ENCODE measurements around the gene NUP42. TPM values are rescaled to one million over a fixed set of nuclear protein-coding genes. Genes with fewer than 3 reads are reported as not detected.

Gene NUP42
- total and polyA plus RNA-seq, 2 donors (not counting 1 experiment from before 2014, with no cell fraction given), result 13.1 to 28.2 TPM

- no peaks in the 10 kb centered on the region for H3K79me2 ChIP-seq (ENCODE audit: control insufficient read depth, insufficient read depth, low read length)
- TF ChIP-seq EZH2 (IDR thresholded peaks at IDR 0.05; ENCODE audit: low read length, missing control alignments), result no peak
- TF ChIP-seq CTCF (conservative IDR thresholded peaks at IDR 0.05 in 1 of 2, IDR thresholded peaks at IDR 0.05 in 1 of 2; ENCODE audit: low read depth in 1 of 2, low read length in 2 of 2), result no peak
Observed at GRCh38 chr7:23232966-23233365, 51.1 kb downstream of the NUP42 start.

GRCh38 chr7:23234569-23235296 lies 52.9 kb downstream of the NUP42 start:
- Histone ChIP-seq H3K4me3 (replicated peaks in 1 of 4; ENCODE audit: control extremely low read depth in 1 of 4, insufficient read depth in 1 of 4, low read depth in 3 of 4, low read length in 4 of 4) (no peak overlapping the region), H3K4me1 (ENCODE audit: control insufficient read depth, extremely low read depth, insufficient read depth, low read length) (no peaks in the 10 kb centered on the region), H4K20me1 (ENCODE audit: control insufficient read depth, extremely low read depth, insufficient read depth, low read length) (no peaks in the 10 kb centered on the region), H3K36me3 (ENCODE audit: control insufficient read depth, insufficient read depth, low read length) (no peaks in the 10 kb centered on the region), H3K4me2 (ENCODE audit: extremely low read depth, insufficient read depth, low read length) (peak overlapping the region; percentile 25), H3K27me3 (ENCODE audit: control insufficient read depth, insufficient read depth, low read length) (no peaks in the 10 kb centered on the region), H3K27ac (ENCODE audit: insufficient read depth, low read length) (no peak overlapping the region), H3K9me3 (ENCODE audit: control insufficient read depth, insufficient read depth, low read depth, low read length) (no peaks in the 10 kb centered on the region), H3K79me2 (ENCODE audit: control insufficient read depth, insufficient read depth, low read length) (no peaks in the 10 kb centered on the region), H3K9ac (ENCODE audit: insufficient read depth, low read length) (no peak overlapping the region), H2AFZ (ENCODE audit: low read length) (no peak overlapping the region)
- no peak for DNase-seq (ENCODE audit: low read depth in 2 of 2)
- TF ChIP-seq CTCF (conservative IDR thresholded peaks at IDR 0.05 in 1 of 2, IDR thresholded peaks at IDR 0.05 in 1 of 2; ENCODE audit: low read depth in 1 of 2, low read length in 2 of 2), result no peak
- TF ChIP-seq EZH2 (IDR thresholded peaks at IDR 0.05; ENCODE audit: low read length, missing control alignments), result no peak

More at GRCh38 chr7:23232966-23233365, 51.1 kb downstream of the NUP42 start:
- H4K20me1 ChIP-seq (ENCODE audit: control insufficient read depth, extremely low read depth, insufficient read depth, low read length), result no peaks in the 10 kb centered on the region
- no peak for DNase-seq (ENCODE audit: low read depth in 2 of 2)
- H3K27ac ChIP-seq (ENCODE audit: insufficient read depth, low read length), result no peak overlapping the region
- H3K4me3 ChIP-seq (replicated peaks in 1 of 4; ENCODE audit: control extremely low read depth in 1 of 4, insufficient read depth in 1 of 4, low read depth in 3 of 4, low read length in 4 of 4), result no peak overlapping the region
- no peaks in the 10 kb centered on the region for H3K36me3 ChIP-seq (ENCODE audit: control insufficient read depth, insufficient read depth, low read length)
- H3K9me3 ChIP-seq (ENCODE audit: control insufficient read depth, insufficient read depth, low read depth, low read length), result no peaks in the 10 kb centered on the region
- H2AFZ ChIP-seq (ENCODE audit: low read length), result no peak overlapping the region
- H3K27me3 ChIP-seq (ENCODE audit: control insufficient read depth, insufficient read depth, low read length), result no peaks in the 10 kb centered on the region
- no peak overlapping the region for H3K4me2 ChIP-seq (ENCODE audit: extremely low read depth, insufficient read depth, low read length)
- H3K9ac ChIP-seq (ENCODE audit: insufficient read depth, low read length), result no peak overlapping the region
- H3K4me1 ChIP-seq (ENCODE audit: control insufficient read depth, extremely low read depth, insufficient read depth, low read length), result no peaks in the 10 kb centered on the region

- no peak overlapping the region for H2AFZ ChIP-seq (ENCODE audit: low read length)
- H3K27ac ChIP-seq (ENCODE audit: insufficient read depth, low read length), result no peak overlapping the region
- no peaks in the 10 kb centered on the region for H4K20me1 ChIP-seq (ENCODE audit: control insufficient read depth, extremely low read depth, insufficient read depth, low read length)
- peak; percentile 13 to 58 for DNase-seq (ENCODE audit: low read depth in 2 of 2)
- TF ChIP-seq EZH2 (IDR thresholded peaks at IDR 0.05; ENCODE audit: low read length, missing control alignments) (no peak), CTCF (conservative IDR thresholded peaks at IDR 0.05 in 1 of 2, IDR thresholded peaks at IDR 0.05 in 1 of 2; ENCODE audit: low read depth in 1 of 2, low read length in 2 of 2) (no peak)
- no peaks in the 10 kb centered on the region for H3K36me3 ChIP-seq (ENCODE audit: control insufficient read depth, insufficient read depth, low read length)
- no peaks in the 10 kb centered on the region for H3K27me3 ChIP-seq (ENCODE audit: control insufficient read depth, insufficient read depth, low read length)
- H3K79me2 ChIP-seq (ENCODE audit: control insufficient read depth, insufficient read depth, low read length), result no peaks in the 10 kb centered on the region
- no peak overlapping the region for H3K4me3 ChIP-seq (replicated peaks in 1 of 4; ENCODE audit: control extremely low read depth in 1 of 4, insufficient read depth in 1 of 4, low read depth in 3 of 4, low read length in 4 of 4)
- no peak overlapping the region for H3K9ac ChIP-seq (ENCODE audit: insufficient read depth, low read length)
- H3K4me2 ChIP-seq (ENCODE audit: extremely low read depth, insufficient read depth, low read length), result no peak overlapping the region
- H3K4me1 ChIP-seq (ENCODE audit: control insufficient read depth, extremely low read depth, insufficient read depth, low read length), result no peaks in the 10 kb centered on the region
- H3K9me3 ChIP-seq (ENCODE audit: control insufficient read depth, insufficient read depth, low read depth, low read length), result no peaks in the 10 kb centered on the region
Observed at GRCh38 chr7:23235813-23236221, 54.0 kb downstream of the NUP42 start.

All from fibroblast of lung (primary cell).